GM19468 (cell line): ENCODE data around the gene PRSS8.

ENCODE experiments used
- ATAC-seq: cut with Tn5 transposase; IDR thresholded peaks from one replicate; pipeline ENCODE4 v1.9.1; 2021; ENCODE audit warnings: mild to moderate bottlenecking, moderate library complexity, moderate number of reproducible peaks; ENCODE audit not compliant: unreplicated experiment; ENCODE audit errors: extremely low read depth

The PRSS8 gene

GRCh38 chr16:31130336-31130891, 5.1 kb downstream of the PRSS8 start:
- ATAC-seq = no peak

DNA sequence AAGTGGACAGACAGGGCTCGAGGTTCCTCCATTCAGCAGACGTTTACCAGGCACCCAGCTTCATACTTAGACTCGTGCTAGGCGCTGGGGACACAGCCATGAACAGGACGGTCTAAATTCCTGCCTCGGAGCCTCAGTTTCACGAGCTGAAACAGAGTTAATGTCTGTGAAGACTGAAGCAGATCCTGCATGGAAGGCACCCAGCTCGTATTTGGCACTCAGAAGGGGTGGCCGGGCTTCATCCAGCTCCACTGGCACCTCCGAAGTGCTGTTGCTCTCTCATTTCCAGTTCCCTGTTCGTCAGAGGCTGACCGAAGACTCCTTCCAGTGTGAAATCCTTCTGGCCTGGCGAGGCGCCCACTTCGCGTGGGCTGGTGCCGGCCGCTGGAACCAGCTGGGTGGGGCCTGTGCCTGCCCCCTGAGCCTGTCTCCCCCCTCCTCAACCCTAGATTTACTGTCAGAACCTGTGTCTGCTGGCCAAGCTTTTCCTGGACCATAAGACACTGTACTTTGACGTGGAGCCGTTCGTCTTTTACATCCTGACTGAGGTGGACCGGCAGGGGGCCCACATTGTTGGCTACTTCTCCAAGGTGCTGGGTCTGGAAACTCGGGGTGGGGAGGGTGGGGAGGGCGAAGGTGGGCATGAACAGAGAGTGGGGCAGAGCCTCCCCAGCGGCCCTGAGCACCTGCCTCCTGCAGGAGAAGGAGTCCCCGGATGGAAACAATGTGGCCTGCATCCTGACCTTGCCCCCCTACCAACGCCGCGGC, 5.8 kb downstream of the PRSS8 start:
- ATAC-seq = no peak

- ATAC-seq = no peak
These were observed 6.6 kb downstream of the PRSS8 start for GRCh38 chr16:31128711-31129567.

DNA sequence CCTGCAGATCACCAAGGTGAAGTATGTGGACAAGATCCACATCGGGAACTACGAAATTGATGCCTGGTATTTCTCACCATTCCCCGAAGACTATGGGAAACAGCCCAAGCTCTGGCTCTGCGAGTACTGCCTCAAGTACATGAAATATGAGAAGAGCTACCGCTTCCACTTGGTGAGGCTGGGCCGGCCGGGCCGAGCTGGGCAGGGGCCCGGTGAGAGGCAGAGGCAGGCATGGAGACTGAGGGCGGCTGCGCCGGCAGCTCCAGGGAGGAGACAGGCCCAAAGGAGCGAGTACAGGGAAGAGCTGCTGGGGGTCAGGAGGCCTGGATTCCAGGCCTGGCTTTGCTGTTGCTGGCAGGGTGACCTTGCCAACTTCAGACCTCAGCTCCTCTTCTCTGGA, 8.3 kb downstream of the PRSS8 start:
- ATAC-seq = no peak

DNA sequence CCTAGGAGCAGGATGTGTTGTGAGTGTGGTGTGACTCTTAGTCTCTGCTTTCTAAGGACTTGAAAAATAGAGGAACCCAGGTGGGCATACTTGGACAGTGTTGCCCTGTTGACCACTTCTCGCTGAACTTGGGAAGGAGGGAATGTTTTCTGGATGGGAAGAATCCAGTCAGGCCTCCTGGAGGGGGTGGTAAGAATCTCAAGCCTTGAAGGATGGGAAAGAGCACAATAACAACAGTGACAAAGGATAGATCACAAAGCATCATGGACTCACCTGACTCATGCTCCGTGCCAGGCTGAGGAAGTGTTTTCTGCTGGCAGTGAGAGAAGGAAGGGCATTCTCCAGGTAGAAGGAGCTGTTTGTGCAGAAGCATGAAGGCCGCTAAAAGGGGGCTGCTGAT, 9.7 kb downstream of the PRSS8 start:
- no peak for ATAC-seq

DNA sequence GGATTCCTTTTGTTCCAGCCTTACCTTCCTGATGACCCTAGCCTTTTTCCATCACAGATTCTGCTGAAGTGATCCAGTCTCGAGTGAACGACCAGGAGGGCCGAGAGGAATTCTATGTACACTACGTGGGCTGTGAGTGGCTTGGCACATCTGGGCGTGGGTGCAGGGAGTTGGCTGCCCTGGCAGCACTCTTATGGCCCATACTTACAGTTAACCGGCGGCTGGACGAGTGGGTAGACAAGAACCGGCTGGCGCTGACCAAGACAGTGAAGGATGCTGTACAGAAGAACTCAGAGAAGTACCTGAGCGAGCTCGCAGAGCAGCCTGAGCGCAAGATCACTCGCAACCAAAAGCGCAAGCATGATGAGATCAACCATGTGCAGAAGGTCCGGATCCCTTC, 15.4 kb downstream of the PRSS8 start:
- ATAC-seq = no peak

DNA sequence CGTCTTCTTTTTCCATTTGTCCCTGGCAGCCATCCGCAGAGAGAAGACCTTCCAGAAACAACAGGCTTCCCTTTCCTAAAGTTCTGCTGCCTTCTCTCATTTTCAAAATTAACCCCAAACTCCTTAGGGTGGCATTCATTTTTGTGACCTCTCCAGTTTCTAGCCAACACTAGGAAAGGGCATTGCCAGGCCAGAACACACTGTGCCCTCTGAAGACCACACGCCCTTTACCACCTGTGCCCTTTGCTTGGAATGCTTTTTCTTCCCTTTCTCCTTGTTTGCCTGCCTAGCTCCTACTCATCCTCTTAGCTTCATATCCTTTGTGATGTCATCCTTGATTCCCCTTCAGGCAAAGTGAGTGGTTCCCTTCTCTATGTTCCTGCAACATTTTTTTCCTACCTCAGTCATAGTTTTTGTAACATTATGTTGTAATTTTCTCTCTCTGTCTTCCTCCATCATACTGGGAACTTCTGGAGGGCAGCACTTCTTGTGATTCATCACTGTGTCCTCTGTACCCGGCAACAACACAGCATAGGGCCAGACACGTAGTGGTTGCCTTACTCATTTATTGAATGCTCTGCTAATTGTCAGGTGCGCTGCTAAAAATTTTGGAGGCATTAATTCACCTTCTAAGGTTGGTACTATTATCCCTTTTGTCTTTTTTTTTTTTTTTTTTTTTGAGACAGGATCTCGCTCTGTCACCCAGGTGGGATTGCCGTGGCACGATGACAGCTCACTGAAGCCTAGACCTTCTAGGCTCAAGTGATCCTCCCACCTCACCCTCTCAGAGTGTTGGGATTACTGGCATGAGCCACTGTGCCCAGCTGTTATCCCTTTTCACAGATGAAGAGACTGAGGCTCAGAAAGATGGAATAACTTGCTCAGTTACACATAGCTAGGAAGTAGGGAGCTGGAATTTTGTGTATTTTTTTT, 17.0 kb downstream of the PRSS8 start:
- no peak for ATAC-seq

DNA sequence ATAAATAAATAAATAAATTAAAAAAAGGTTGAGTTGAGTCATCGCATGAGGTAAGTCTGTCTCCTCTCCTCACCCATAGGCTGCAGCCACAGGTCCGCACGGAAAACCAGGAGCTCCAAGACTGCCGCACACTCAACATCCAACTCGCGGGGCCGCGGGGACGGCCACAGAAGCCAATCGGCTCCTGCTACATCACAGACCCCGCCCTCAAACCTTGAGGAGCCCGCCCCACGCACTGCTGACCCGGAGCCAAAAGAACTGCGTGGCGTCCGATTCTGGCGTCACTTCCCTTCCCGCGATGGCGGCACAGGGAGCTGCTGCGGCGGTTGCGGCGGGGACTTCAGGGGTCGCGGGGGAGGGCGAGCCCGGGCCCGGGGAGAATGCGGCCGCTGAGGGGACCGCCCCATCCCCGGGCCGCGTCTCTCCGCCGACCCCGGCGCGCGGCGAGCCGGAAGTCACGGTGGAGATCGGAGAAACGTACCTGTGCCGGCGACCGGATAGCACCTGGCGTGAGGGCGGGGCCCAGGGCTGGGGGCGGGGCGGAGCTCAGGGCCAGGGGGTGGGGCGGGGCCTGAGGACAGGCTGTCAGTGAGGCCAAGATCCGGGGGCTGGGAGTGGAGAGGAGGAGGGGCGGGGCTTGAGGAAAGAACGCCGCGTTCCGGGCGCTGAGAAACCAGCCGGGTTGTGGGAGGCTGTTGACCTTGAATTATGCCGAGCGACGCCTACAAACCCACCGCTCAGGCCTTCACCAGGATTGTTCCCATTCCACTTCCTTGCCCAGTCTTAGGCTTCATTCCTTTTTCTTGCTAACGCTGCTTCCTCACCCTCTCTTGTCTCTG, 17.9 kb downstream of the PRSS8 start, which contains the start of gene KAT8:
Gene KAT8 (plus strand): TSS at position 281 of the 839 bp plus-strand sequence. CDS start 18 bp downstream, at position 299.
- peak; percentile 58 for ATAC-seq

- ATAC-seq = no peak
These were observed 21.1 kb downstream of the PRSS8 start for GRCh38 chr16:31114468-31114867.

DNA sequence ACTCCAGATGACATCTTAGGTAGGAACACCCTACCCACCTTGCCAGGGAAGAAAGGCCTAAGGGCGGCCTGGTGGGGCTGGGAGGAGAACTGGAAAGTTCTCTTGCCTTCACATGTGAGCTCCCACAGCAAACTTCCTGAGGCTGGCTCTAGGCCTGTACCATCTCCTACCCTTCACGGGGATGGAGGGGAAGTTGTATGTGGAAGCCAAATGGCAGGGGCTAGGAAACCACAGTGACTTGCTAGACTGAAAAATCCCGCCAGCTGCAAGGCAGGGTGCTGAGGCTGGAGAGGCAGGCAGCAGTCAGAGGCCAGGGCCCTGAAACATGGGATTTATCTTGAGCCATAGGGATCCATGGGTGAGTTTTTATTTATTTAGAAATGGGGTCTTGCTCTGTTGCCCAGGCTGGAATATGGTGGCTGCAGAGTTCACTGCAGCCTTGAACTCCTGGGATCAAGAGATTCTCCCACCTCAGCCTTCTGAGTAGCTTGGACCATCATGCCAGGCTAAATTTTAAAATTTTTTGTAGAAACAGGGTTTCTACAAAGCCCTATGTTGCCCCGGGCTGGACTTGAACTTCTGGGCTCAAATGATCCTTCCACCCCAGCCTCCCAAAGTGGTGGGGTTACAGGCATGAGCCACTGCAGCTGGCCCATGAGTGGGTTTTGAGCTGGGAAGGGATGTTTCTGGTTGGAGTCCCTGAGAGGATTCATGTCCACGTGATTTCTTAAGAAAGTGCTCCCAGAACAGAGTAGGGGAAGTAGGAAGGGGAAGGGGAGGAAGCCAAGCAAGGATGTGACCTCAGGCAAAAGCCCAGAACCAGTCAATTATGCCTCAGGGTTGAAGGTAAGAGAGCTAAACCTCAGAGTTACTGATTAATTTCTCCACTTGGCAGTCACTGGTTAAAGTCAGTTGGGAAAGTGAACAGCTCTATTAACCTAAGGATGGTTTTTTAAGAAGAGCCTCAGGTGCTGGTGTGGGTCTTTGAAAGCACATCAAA, 22.1 kb downstream of the PRSS8 start:
- no peak for ATAC-seq

GRCh38 chr16:31112711-31113110, 22.8 kb downstream of the PRSS8 start:
- ATAC-seq = no peak

GRCh38 chr16:31111881-31112466, 23.6 kb downstream of the PRSS8 start:
- ATAC-seq = no peak

GRCh38 chr16:31110106-31111034, 25.2 kb downstream of the PRSS8 start:
- no peak for ATAC-seq

- no peak for ATAC-seq
These were observed 25.9 kb downstream of the PRSS8 start for GRCh38 chr16:31109622-31110021.

DNA sequence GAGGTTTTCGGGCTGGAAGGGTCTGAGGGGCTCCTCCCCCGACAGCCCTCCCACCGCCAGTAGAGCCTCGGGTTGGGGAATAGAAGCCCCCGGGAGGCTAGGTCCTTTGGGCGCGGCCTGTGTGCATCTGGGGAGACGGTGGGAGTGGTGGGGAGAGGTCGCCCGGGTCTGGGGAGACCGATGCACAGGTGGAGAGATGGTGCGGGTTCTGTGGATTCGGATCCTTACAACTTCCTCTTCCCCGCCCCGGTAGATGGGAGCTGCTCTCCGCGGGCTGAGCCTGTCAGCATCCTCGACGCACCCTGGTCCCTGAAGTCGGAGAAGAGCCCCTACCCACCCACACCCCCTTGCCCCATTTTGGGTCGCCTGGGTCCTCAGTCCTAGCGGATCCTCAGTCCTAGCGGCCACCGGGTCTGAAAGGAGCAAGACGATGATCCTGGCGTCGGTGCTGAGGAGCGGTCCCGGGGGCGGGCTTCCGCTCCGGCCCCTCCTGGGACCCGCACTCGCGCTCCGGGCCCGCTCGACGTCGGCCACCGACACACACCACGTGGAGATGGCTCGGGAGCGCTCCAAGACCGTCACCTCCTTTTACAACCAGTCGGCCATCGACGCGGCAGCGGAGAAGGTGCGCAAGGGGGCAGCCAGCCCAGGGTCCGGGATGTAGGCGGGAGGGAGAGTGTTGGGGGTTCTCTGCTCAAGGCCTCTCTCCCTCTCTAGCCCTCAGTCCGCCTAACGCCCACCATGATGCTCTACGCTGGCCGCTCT, 26.6 kb downstream of the PRSS8 start:
- no peak for ATAC-seq
